Hepatocyte (in vitro differentiated cells): ENCODE data around the gene PERCC1. TPM values are rescaled to one million over a fixed set of nuclear protein-coding genes. Genes with fewer than 3 reads are reported as not detected.

Source experiments
- DNase-seq: peaks from one replicate; pipeline ENCODE4 v3.0.0-alpha.2; 2016; ENCODE audit warnings: low spot score
- H2AFZ ChIP-seq: fragments of 200-600 bp; sonication (generic); 2 replicates; pipeline ENCODE4 v1.6.0; 2016; ENCODE audit warnings: antibody characterized with exemption, mild to moderate bottlenecking
- H3K27ac ChIP-seq: fragments of 200-600 bp; sonication (generic); 2 replicates; pipeline ENCODE4 v1.5.1; 2016; ENCODE audit warnings: mild to moderate bottlenecking
- H3K27me3 ChIP-seq: fragments of 200-600 bp; sonication (generic); 2 replicates; pipeline ENCODE4 v1.6.1; 2016
- H3K36me3 ChIP-seq: fragments of 200-600 bp; sonication (generic); replicated peaks from 2 replicates; pipeline ENCODE4 v1.5.1; 2016; ENCODE audit warnings: low read depth; ENCODE audit not compliant: insufficient read depth
- H3K4me1 ChIP-seq: fragments of 200-600 bp; sonication (generic); 2 replicates; pipeline ENCODE4 v1.5.1; 2016; ENCODE audit warnings: mild to moderate bottlenecking, moderate library complexity; ENCODE audit not compliant: insufficient read depth
- H3K4me2 ChIP-seq: fragments of 200-600 bp; sonication (generic); 2 replicates; pipeline ENCODE4 v1.6.0; 2016
- H3K4me3 ChIP-seq: fragments of 200-600 bp; sonication (generic); 2 replicates; pipeline ENCODE4 v1.5.1; 2016; ENCODE audit warnings: mild to moderate bottlenecking
- H3K79me2 ChIP-seq: fragments of 200-600 bp; sonication (generic); 2 replicates; pipeline ENCODE4 v1.6.0; 2017; ENCODE audit warnings: mild to moderate bottlenecking
- H3K9me2 ChIP-seq: fragments of 200-600 bp; sonication (generic); replicated peaks from 2 replicates; pipeline ENCODE4 v1.6.0; 2017; ENCODE audit warnings: mild to moderate bottlenecking; ENCODE audit not compliant: insufficient read depth
- H3K9me3 ChIP-seq: fragments of 200-600 bp; sonication (generic); 2 replicates; pipeline ENCODE4 v1.5.1; 2016; ENCODE audit warnings: low read depth, mild to moderate bottlenecking
- H4K20me1 ChIP-seq: fragments of 200-600 bp; sonication (generic); 2 replicates; pipeline ENCODE4 v1.6.0; 2016; ENCODE audit warnings: mild to moderate bottlenecking; ENCODE audit not compliant: insufficient read depth, poor library complexity, severe bottlenecking
- CTCF ChIP-seq: fragments of 200-600 bp; sonication (generic); IDR thresholded peaks from 2 replicates; pipeline ENCODE4 v1.5.1; 2016; ENCODE audit warnings: antibody characterized with exemption, mild to moderate bottlenecking; ENCODE audit not compliant: poor library complexity
- EZH2 ChIP-seq: fragments of 200-600 bp; sonication (generic); IDR thresholded peaks from 2 replicates; pipeline ENCODE4 v1.6.1; 2016; ENCODE audit warnings: antibody characterized with exemption, mild to moderate bottlenecking, borderline replicate concordance
- EZH2phosphoT487 ChIP-seq: fragments of 200-600 bp; sonication (generic); IDR thresholded peaks from one replicate; pipeline ENCODE4 v1.6.1; 2018; ENCODE audit warnings: antibody characterized with exemption, mild to moderate bottlenecking, low read depth, moderate library complexity; ENCODE audit not compliant: unreplicated experiment, severe bottlenecking
- WGBS: methylation state at CpG from one replicate; pipeline ENCODE4 v1.1.6; 2016; ENCODE audit warnings: low lambda C conversion rate; ENCODE audit errors: missing lambda C conversion rate; 5-methylcytosine and 5-hydroxymethylcytosine counted together
- polyA plus RNA-seq: library from polyadenylated mRNA; unstranded; fragments of >200 nt; fragmentation: Nextera tagmentation; extraction: Ambion mirVana; gene quantifications from 2 replicates; pipeline ENCODE4 v1.2.1, GENCODE V29; 2016
- total RNA-seq: library from RNA; depleted of rRNA; stranded (reverse); fragments of >200 nt; gene quantifications from 2 replicates; pipeline ENCODE4 v1.2.3, GENCODE V29; 2014

Gene PERCC1
- total and polyA plus RNA-seq, 2 experiments from 2014 or later: 2.5 TPM; not detected in 1

- peak; percentile 19 for TF ChIP-seq CTCF
- TF ChIP-seq EZH2phosphoT487: no peak
- no peak for DNase-seq
- H3K27me3 ChIP-seq: no peaks in the 10 kb centered on the region
- H3K27ac ChIP-seq: no peak overlapping the region
- H3K36me3 ChIP-seq: no peaks in the 10 kb centered on the region
- no peaks in the 10 kb centered on the region for H4K20me1 ChIP-seq
- no peak overlapping the region for H3K4me3 ChIP-seq
- no peaks in the 10 kb centered on the region for H3K79me2 ChIP-seq
- H3K4me1 ChIP-seq: peaks cover 13% of the 10 kb centered on the region
- no peak overlapping the region for H2AFZ ChIP-seq
- no peaks in the 10 kb centered on the region for H3K9me3 ChIP-seq
- WGBS: 72% methylated on average over 20 of the region's 21 CpGs
- H3K4me2 ChIP-seq: no peak overlapping the region
- H3K9me2 ChIP-seq: no peaks in the 10 kb centered on the region
Observed at GRCh38 chr16:1428511-1428910, 2.4 kb upstream of the PERCC1 start.

DNA sequence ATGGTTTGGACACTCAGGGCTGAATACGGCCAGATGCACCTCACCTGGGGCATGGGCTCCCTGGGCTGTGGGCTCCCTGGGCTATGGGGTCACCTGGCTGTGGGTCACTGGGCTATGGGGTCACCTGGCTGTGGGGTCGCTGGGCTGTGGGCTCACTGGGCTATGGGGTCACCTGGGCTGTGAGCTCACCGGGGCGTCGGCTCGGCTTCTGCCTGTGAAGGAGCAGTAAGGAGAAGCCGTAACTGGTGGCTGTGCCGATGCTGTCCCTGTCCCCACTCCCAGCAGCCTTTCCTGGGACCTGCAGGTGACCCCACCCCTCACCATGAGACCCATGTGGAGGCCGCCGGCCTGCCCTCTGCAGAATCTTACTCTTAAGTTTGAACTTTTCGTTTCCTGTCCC lies 1.9 kb upstream of the PERCC1 start:
- no peak for TF ChIP-seq CTCF
- TF ChIP-seq EZH2: no peak
- no peak for TF ChIP-seq EZH2phosphoT487
- Histone ChIP-seq H3K4me3 (no peak overlapping the region), H3K4me2 (no peak overlapping the region), H3K36me3 (no peaks in the 10 kb centered on the region), H3K9me2 (no peaks in the 10 kb centered on the region), H3K27ac (no peak overlapping the region), H3K4me1 (peaks cover 13% of the 10 kb centered on the region), H3K79me2 (no peaks in the 10 kb centered on the region), H3K9me3 (no peaks in the 10 kb centered on the region), H4K20me1 (no peaks in the 10 kb centered on the region), H3K27me3 (no peaks in the 10 kb centered on the region), H2AFZ (no peak overlapping the region)
- no peak for DNase-seq
- 87% methylated on average over 11 of the region's 11 CpGs for WGBS

DNA sequence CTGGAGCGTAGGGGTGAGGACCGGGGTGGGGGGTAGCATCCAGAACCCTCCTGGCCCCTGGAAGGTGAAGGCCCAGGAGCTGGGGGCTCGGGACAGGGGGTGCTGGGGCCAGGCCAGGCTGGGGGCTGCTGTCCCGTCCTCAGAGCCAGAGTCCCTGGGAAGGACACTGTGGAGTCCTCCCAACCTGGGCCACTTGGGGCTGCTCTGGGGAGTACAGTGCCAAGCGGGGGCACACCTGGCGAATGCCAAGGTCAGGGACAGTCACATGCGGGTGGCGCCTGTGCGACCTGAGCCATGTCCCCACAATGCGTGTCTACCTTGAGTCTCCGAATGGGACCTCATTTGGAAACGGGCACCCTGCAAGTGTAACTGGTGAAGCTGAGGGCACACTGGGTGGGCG lies 1.2 kb upstream of the PERCC1 start:
- WGBS: 95% methylated on average over 9 of the region's 13 CpGs
- Histone ChIP-seq H3K27ac (no peak overlapping the region), H3K4me2 (no peak overlapping the region), H4K20me1 (no peaks in the 10 kb centered on the region), H3K9me3 (no peaks in the 10 kb centered on the region), H2AFZ (no peak overlapping the region), H3K36me3 (no peaks in the 10 kb centered on the region), H3K27me3 (no peaks in the 10 kb centered on the region), H3K9me2 (no peaks in the 10 kb centered on the region), H3K79me2 (no peaks in the 10 kb centered on the region), H3K4me3 (no peak overlapping the region), H3K4me1 (peaks cover 13% of the 10 kb centered on the region)
- DNase-seq: no peak
- TF ChIP-seq CTCF: no peak
- no peak for TF ChIP-seq EZH2
- TF ChIP-seq EZH2phosphoT487: no peak

DNA sequence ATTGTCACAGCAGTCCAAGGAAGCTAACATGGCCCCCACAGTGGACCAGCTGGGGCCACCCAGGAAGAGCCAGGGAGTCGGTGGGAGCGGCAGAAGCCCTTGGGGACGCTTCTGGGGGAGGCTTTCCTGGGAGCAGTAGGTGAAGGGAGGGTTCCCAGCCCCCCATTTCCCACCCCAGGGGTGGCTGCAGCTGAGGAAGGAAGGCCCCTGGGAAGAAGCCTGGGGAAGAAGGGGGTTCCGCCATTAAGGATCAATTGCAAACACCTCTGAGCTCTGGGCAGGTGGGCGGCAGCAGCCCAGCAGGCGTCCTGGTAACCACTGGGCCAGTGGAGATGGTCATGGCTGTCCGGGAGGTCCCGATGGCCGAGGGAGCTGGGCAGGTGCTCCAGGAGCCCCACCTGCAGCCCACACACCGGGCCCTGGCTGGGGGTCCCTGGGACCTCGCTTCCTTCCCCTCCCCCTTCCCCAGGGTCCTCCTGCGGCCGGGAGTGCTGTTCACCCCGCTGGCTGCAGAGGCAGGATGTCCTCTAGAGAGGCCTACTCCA lies 592 bp upstream of the PERCC1 start:
- no peaks in the 10 kb centered on the region for H4K20me1 ChIP-seq
- no peaks in the 10 kb centered on the region for H3K36me3 ChIP-seq
- WGBS: 71% methylated on average over 14 of the region's 14 CpGs
- H3K27me3 ChIP-seq: no peaks in the 10 kb centered on the region
- H3K79me2 ChIP-seq: no peaks in the 10 kb centered on the region
- DNase-seq: no peak
- H3K4me2 ChIP-seq: peak overlapping the region; percentile 65
- H3K9me2 ChIP-seq: no peaks in the 10 kb centered on the region
- no peaks in the 10 kb centered on the region for H3K9me3 ChIP-seq
- TF ChIP-seq CTCF: no peak
- no peak for TF ChIP-seq EZH2phosphoT487
- no peak for TF ChIP-seq EZH2
- H2AFZ ChIP-seq: no peak overlapping the region
- H3K4me1 ChIP-seq: peaks cover 13% of the 10 kb centered on the region
- H3K27ac ChIP-seq: no peak overlapping the region
- H3K4me3 ChIP-seq: no peak overlapping the region
